Common myeloid progenitor, CD34-positive (primary cell): ENCODE data around the gene KLHL29.

Experiments
- CTCF ChIA-PET: fragments of 350-600 bp; sonication (Branson Sonifier 250); formaldehyde crosslinking; loops from one replicate; lab custom pipeline; 2021; ENCODE audit warnings: antibody characterized with exemption; lab: Charles Lee
- POLR2A ChIA-PET: fragments of 350-600 bp; sonication (Branson Sonifier 250); formaldehyde crosslinking; loops from one replicate; lab custom pipeline; 2021; ENCODE audit warnings: antibody characterized with exemption; lab: Charles Lee
- DNase-seq, 3 donors: peaks; one replicate each; pipeline versions ENCODE4 v3.0.0 to v3.0.0-alpha.2; 2013
- H3K27ac ChIP-seq, 2 experiments: 1 replicate in 1 of 2; 2 replicates in 1 of 2; pipeline ENCODE4 v1.7.0; 2013; ENCODE audit warnings: inconsistent platforms in 2 of 2, low read length in 2 of 2, mild to moderate bottlenecking in 2 of 2, low read depth in 1 of 2, moderate library complexity in 1 of 2; ENCODE audit not compliant: severe bottlenecking in 2 of 2, insufficient read depth in 1 of 2, poor library complexity in 1 of 2
- H3K27me3 ChIP-seq, 5 experiments: replicated peaks in 2 of 5; 1 replicate in 3 of 5; 2 replicates in 2 of 5; pipeline versions ENCODE4 v1.6.1 to v1.7.0; 2013; ENCODE audit warnings: low read length in 4 of 5, mild to moderate bottlenecking in 2 of 5, moderate library complexity in 2 of 5, inconsistent platforms in 1 of 5; ENCODE audit not compliant: insufficient read depth in 5 of 5, control insufficient read depth in 4 of 5
- H3K36me3 ChIP-seq, 4 experiments: 1 replicate in 2 of 4; 2 replicates in 2 of 4; pipeline versions ENCODE4 v1.6.1 to v1.7.0; 2013; ENCODE audit warnings: low read length in 3 of 4, control low read depth in 1 of 4, mild to moderate bottlenecking in 1 of 4; ENCODE audit not compliant: control insufficient read depth in 4 of 4, insufficient read depth in 4 of 4
- H3K4me1 ChIP-seq, 4 experiments: 1 replicate in 3 of 4; 2 replicates in 1 of 4; pipeline versions ENCODE4 v1.6.1 to v1.7.1; 2013; ENCODE audit warnings: low read length in 3 of 4, mild to moderate bottlenecking in 3 of 4, control low read depth in 1 of 4, inconsistent platforms in 1 of 4, moderate library complexity in 1 of 4; ENCODE audit not compliant: control insufficient read depth in 4 of 4, insufficient read depth in 4 of 4; ENCODE audit errors: control extremely low read depth in 1 of 4
- H3K4me3 ChIP-seq, 7 experiments: 1 replicate in 4 of 7; 2 replicates in 3 of 7; pipeline versions ENCODE4 v1.5.1 to v1.7.0; 2013; ENCODE audit warnings: mild to moderate bottlenecking in 7 of 7, low read length in 6 of 7, moderate library complexity in 6 of 7, inconsistent platforms in 2 of 7, low read depth in 2 of 7, control low read depth in 1 of 7; ENCODE audit not compliant: insufficient read depth in 4 of 7, control insufficient read depth in 1 of 7; ENCODE audit errors: extremely low read depth in 1 of 7
- H3K9me3 ChIP-seq, 5 experiments: 1 replicate in 4 of 5; 2 replicates in 1 of 5; pipeline versions ENCODE4 v1.6.1 to v1.7.1; 2013; ENCODE audit warnings: low read length in 4 of 5, mild to moderate bottlenecking in 2 of 5, inconsistent platforms in 1 of 5, low read depth in 1 of 5, moderate library complexity in 1 of 5; ENCODE audit not compliant: control insufficient read depth in 4 of 5, insufficient read depth in 2 of 5; ENCODE audit errors: control extremely low read depth in 1 of 5
- WGBS: methylation state at CpG from one replicate; pipeline ENCODE4 v1.1.5; 2013; ENCODE audit not compliant: insufficient coverage; 5-methylcytosine and 5-hydroxymethylcytosine counted together

The KLHL29 gene

DNA sequence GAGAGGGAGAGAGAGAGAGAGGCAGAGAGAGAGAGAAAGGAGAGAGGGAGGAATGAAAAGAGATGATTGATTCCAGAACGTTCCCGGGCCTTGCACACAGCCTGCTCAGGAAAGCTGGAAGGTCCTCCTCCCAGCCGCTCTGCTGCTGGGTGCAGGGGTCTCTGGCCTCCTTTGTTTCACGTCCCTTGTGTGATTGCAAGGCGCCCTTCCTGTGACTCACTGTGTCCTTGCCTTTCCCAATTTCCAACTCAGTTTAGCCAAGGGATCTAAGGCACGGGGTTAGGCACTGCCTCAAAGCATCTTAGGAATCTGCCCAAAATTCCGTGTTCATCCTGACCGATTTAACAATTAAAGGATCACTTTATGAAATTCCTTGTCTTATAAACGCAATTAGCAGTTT is 221.2 kb downstream of the KLHL29 start:
- H3K27ac ChIP-seq = no peak overlapping the region
- peaks cover 0 to 41% (median 21%) of the 10 kb centered on the region in 5 experiments for H3K27me3 ChIP-seq
- ChIA-PET CTCF (no interaction called here), POLR2A (no interaction called here)
- 85% methylated on average over 8 of the region's 9 CpGs for WGBS
- no peak for DNase-seq
- H3K4me1 ChIP-seq = peaks cover 0 to 2% (median 0%) of the 10 kb centered on the region in 4 experiments
- H3K9me3 ChIP-seq = peaks cover 0 to 25% (median 17%) of the 10 kb centered on the region in 5 experiments
- no peak overlapping the region for H3K4me3 ChIP-seq
- no peaks in the 10 kb centered on the region for H3K36me3 ChIP-seq

DNA sequence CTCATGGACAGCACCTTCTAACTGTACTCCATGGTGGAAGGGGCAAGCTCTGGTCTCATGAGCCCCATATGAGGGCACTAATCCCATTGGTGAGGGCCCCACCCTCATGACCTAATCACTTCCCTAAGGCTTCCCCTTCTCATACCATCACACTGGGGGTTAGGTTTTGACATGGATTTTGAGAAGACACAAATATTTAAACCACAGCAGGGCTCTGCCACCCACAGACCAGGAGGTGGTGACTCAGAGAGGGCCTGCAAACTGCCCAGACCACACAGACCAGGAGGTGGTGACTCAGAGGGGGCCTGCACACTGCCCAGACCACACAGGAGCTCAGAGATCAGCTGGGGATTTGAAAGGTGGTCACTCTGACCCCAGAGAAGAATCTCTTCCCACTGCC is 222.0 kb downstream of the KLHL29 start:
- Histone ChIP-seq H3K4me1 (no peaks in the 10 kb centered on the region), H3K4me3 (no peak overlapping the region), H3K27me3 (peaks cover 0 to 48% (median 16%) of the 10 kb centered on the region in 5 experiments), H3K9me3 (peaks cover 0 to 31% (median 22%) of the 10 kb centered on the region in 5 experiments), H3K36me3 (no peaks in the 10 kb centered on the region), H3K27ac (no peak overlapping the region)
- ChIA-PET CTCF (no interaction called here), POLR2A (no interaction called here)
- DNase-seq = peak in 2 of 3 donors; percentile 48 to 55

DNA sequence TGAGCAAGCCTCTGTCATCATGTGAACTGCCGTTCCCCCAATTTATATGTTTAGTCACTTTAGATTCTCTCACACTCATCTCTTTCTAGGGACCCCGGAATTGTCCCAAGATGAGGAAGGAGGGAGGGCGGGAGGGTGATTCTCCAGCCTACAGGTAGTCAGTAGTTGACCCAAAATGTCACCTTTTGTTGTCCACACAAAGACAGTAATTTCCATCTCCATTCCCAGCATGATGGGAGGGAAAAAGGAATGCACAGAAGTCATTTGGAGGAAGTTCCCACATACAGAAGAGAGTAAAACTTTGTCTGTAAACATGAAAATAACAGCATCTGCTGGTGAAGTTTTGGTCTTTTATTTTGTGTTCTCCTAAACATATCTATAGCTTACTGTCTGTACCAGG is 222.9 kb downstream of the KLHL29 start:
- WGBS = 80% methylated on average over 1 of the region's 3 CpGs
- Histone ChIP-seq H3K27me3 (peaks cover 0 to 51% (median 12%) of the 10 kb centered on the region in 5 experiments), H3K4me1 (no peaks in the 10 kb centered on the region), H3K9me3 (peaks cover 0 to 37% (median 32%) of the 10 kb centered on the region in 5 experiments), H3K27ac (no peak overlapping the region), H3K36me3 (no peaks in the 10 kb centered on the region), H3K4me3 (no peak overlapping the region)
- DNase-seq = no peak
- POLR2A ChIA-PET = no interaction called here
- CTCF ChIA-PET = no interaction called here

DNA sequence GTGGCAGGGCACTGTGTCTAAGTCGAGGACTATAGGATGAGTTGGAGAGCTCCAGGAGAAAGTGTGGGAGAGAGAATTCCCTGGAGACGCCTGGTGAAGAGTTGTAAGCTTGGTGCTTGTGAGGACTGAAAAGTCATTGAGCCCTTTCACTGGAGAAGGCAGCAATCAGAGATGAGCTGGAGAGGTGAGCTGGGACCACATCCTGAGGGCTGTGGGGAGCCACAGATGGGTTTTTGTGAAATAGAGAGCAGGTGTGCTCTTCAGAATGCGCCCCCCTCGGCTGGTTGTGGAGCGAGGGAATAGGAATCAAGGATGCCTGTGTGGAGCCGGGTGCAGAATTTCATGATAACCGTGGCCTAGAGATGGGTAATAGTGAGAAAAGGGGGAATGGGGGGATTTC is 224.3 kb downstream of the KLHL29 start:
- ChIA-PET CTCF (no interaction called here), POLR2A (no interaction called here)
- Histone ChIP-seq H3K9me3 (peaks cover 0 to 37% (median 33%) of the 10 kb centered on the region in 5 experiments), H3K27ac (no peak overlapping the region), H3K4me3 (no peak overlapping the region), H3K36me3 (no peaks in the 10 kb centered on the region), H3K4me1 (peaks cover 0 to 6% (median 5%) of the 10 kb centered on the region in 4 experiments), H3K27me3 (peaks cover 0 to 51% (median 9%) of the 10 kb centered on the region in 5 experiments)
- DNase-seq = no peak
- 90% methylated on average over 7 of the region's 7 CpGs for WGBS

DNA sequence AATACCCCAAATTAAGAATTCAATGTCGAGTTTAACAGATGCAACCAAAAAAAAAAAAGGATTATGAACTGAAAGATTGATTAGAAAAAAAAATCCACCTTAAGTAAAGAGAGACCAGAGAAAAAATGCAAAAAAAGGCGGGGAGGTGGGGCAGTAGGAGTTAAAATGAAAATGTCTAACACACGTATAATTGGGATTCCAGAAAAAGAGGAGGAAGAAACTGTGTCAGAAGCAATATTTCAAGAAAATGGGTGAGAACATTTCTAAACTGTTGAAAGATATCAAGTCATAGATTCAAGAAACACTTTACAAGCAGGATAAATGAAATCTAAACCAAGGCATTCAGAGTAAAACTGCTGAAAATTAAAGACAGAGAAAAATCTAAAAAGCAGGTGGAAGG is 226.9 kb downstream of the KLHL29 start:
- ChIA-PET POLR2A (no interaction called here), CTCF (no interaction called here)
- Histone ChIP-seq H3K4me1 (peaks cover 0 to 22% (median 18%) of the 10 kb centered on the region in 4 experiments), H3K36me3 (no peaks in the 10 kb centered on the region), H3K4me3 (no peak overlapping the region), H3K27ac (no peak overlapping the region), H3K9me3 (peaks cover 0 to 28% (median 23%) of the 10 kb centered on the region in 5 experiments), H3K27me3 (peaks cover 0 to 60% (median 20%) of the 10 kb centered on the region in 5 experiments)
- WGBS = 100% methylated on average over 2 of the region's 3 CpGs
- DNase-seq = no peak

DNA sequence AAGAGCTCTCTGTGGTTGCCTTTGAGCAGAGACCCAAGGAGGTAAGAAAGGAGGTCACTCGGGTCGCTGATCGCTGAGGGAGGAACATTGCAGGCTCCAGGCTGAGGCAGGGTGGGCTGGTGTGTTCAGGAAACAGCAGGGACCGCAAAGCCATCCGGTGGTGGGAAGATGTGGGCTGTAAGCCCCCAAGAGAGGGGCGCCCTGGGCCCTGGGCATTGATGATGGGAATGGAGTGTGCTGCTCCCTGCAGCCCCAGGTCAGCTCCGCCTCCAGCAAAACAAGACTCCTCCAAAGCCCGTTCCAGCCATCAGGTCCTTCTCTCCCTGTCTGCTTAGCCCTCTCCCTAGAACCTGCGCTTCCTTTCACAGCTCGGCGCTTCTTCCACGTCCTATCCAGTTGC is 229.7 kb downstream of the KLHL29 start:
- DNase-seq = peak; percentile 54 to 90 (median 89)
- CTCF ChIA-PET = interaction anchor here (1.0 kb wide), 1 partner anchor 48 kb away, joined by 3 read pairs; no protein-coding TSS in a partner anchor
- 8% methylated on average over 9 of the region's 12 CpGs for WGBS
- Histone ChIP-seq H3K27ac (no peak overlapping the region), H3K36me3 (no peaks in the 10 kb centered on the region), H3K27me3 (peaks cover 0 to 61% (median 29%) of the 10 kb centered on the region in 5 experiments), H3K4me3 (peak overlapping the region in 2 of 7 experiments; percentile 12 to 45), H3K9me3 (peaks cover 0 to 27% (median 20%) of the 10 kb centered on the region in 5 experiments), H3K4me1 (peaks cover 0 to 22% (median 18%) of the 10 kb centered on the region in 4 experiments)
- POLR2A ChIA-PET = no interaction called here

DNA sequence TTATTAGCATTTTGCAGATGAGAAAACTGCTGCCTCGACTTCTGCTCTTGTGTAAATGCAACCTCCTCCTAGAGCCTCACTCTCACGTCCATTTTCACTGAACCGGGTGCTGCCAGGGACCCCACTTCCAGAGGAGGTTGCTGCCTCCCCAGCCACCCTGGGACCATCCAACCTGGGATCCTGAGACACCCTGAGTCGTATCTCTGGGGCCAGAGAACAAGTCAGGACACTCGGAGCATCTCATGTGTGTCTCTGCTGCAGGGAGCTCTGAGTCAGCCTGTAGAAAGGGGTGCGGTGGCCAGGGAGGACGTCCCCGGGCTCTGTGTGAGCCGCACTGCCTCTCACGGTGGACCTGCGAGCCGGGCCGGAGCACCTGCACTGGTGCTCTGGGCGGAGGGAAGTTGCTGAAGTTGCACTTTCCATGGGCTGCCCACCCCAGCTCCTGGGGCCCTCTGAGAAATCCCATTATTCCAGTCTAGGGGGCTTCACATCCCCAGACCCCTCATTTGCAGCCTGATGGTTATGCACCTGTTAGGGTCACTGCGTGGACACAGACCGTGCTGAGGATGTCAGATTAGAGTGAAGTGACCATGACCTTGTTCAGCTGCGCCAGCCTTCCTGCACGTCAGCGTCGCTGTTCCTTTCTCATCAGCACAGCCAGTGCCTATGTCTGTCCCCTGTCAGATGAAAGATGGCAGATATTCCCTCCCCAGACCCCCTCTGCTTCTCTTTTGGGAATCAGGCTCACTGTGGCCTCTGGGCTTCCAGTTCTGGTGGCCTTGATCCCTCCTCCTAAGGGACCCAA is 230.4 kb downstream of the KLHL29 start:
- POLR2A ChIA-PET = no interaction called here
- peaks cover 0 to 60% (median 29%) of the 10 kb centered on the region in 5 experiments for H3K27me3 ChIP-seq
- H3K36me3 ChIP-seq = no peaks in the 10 kb centered on the region
- peaks cover 0 to 22% (median 18%) of the 10 kb centered on the region in 4 experiments for H3K4me1 ChIP-seq
- 88% methylated on average over 20 of the region's 20 CpGs for WGBS
- peak overlapping the region in 2 of 7 experiments; percentile 12 to 45 for H3K4me3 ChIP-seq
- peaks cover 0 to 21% (median 18%) of the 10 kb centered on the region in 5 experiments for H3K9me3 ChIP-seq
- H3K27ac ChIP-seq = no peak overlapping the region
- peak in 1 of 3 donors; percentile 24 for DNase-seq
- CTCF ChIA-PET = no interaction called here
